AG09319 (cell line): ENCODE results near the gene CPE.

Experiments used
- DNase-seq: peaks from one replicate; pipeline ENCODE4 v3.0.0-alpha.2; 2010; ENCODE audit warnings: low read depth; ENCODE audit errors: extremely low read depth
- TF ChIP-seq, protein P1 (sequence below): IDR thresholded peaks from 2 replicates; pipeline ENCODE4 v1.5.1; 2011; ENCODE audit warnings: low read depth, mild to moderate bottlenecking, inconsistent platforms, low read length, moderate library complexity

CPE gene

DNA sequence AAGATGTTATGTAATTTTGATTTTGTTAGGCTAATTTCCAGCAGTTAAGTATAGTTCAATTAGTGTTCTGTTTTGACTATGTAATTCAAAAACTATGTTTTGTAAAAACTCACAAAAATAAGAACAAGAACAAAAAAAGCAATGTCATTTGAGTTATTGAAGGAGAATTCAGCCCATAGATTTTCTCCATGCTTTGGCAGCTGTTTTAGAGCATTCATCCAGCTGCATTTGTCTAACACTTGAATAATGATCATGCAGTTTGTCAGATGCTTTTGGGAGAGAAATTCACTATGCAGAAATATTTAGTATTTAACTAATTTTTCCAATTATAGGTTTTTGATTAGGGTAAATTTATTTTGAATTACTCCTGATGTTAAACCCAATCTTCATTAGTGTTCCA, 14.2 kb downstream of the CPE start:
- TF ChIP-seq, protein P1, sequence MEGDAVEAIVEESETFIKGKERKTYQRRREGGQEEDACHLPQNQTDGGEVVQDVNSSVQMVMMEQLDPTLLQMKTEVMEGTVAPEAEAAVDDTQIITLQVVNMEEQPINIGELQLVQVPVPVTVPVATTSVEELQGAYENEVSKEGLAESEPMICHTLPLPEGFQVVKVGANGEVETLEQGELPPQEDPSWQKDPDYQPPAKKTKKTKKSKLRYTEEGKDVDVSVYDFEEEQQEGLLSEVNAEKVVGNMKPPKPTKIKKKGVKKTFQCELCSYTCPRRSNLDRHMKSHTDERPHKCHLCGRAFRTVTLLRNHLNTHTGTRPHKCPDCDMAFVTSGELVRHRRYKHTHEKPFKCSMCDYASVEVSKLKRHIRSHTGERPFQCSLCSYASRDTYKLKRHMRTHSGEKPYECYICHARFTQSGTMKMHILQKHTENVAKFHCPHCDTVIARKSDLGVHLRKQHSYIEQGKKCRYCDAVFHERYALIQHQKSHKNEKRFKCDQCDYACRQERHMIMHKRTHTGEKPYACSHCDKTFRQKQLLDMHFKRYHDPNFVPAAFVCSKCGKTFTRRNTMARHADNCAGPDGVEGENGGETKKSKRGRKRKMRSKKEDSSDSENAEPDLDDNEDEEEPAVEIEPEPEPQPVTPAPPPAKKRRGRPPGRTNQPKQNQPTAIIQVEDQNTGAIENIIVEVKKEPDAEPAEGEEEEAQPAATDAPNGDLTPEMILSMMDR: no peak
- DNase-seq: no peak

DNA sequence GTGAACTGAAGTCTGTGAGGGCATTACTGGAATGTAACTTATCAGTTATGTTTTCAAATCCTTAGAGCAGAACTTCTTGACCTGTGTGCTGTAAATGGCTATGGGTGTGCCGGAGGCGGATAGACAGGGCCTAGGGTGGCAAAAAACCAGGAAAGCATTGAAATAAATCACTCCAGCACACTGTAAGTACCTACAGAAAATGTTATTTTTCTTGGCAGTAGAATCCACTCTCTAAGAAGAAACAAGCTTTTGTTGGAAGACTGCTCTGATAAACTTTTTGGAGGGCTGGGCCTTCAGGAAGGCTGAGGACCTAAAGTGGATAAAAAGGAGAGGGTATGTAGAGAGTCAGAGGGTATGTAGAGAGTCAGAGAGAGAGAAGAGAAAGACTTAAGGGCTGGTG, 14.9 kb downstream of the CPE start:
- DNase-seq: no peak
- TF ChIP-seq, protein P1: no peak

DNA sequence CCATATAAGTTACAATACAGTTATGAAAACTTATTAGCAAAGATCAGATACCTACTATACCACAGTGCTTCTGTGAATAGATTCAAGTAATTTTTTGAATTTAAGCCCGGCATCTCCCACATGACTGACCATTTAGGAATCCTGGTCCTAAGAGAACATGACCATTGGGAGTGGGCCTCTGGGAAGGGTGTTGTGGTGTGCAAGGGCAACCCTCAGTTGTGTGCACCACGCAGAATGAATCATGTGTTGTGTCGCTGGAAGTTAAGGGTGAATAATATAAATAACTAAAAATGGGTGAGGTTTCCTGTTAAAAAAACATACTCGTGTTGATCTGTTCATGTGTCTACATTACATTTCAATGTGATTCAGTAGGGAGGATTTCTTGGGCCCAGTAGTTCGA, 15.5 kb downstream of the CPE start:
- TF ChIP-seq, protein P1: no peak
- DNase-seq: no peak

DNA sequence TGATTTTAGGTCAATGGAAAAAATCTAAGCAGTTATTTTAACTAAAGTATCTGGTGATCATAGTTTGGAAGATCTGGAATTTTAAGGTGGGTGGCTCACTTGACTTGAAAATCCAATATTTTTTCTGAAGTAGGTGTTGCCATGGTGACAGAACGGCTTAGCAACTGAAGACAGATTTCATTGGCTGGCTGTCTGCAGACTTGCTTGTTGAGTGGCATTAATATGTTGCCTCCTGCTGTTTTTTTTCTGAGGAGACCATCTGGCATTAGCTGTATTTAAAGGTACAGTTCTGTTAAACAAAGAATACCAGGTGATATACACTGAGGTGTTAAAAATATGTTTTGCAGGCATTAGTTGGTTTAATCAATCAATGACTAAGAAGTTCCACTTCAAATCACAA, 19.8 kb downstream of the CPE start:
- no peak for DNase-seq
- TF ChIP-seq, protein P1: no peak

DNA sequence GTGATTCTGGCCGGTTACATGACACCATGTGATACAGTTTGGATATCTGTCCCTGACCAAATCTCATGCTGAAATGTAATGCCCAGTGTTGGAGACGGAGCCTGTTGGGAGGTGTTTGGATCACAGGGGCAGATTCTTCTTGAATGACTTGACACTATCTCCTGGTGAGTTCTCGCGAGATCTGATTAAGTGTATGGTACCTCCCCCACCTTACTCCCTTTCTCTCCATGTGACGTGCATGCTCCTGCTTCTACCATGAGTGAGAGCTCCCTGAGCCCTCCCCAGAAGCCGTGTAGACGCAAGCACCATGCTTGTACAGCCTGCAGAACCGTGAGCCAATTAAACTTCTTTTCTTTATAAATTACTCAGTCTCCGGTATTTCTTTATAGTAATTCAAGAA, 23.6 kb downstream of the CPE start:
- TF ChIP-seq, protein P1: no peak
- no peak for DNase-seq

DNA sequence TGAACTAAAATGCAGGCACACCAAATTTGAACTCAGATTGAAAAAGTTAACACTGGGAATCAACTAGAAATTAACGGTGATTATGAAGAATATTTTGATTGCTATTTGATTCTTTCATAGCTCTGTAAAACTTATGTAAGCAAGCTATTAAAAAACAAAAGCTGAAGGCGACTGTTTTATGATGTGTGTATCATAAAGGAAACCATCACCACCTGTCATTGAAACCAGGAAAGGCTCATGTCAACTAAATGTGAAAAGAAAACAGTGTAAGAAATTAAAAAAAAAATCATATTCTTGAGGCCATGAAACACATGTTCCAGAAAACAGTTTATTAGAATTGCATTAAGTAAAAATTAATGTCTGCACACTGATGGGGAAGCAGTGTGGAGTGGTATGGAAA, 24.2 kb downstream of the CPE start:
- DNase-seq: no peak
- TF ChIP-seq, protein P1: no peak

DNA sequence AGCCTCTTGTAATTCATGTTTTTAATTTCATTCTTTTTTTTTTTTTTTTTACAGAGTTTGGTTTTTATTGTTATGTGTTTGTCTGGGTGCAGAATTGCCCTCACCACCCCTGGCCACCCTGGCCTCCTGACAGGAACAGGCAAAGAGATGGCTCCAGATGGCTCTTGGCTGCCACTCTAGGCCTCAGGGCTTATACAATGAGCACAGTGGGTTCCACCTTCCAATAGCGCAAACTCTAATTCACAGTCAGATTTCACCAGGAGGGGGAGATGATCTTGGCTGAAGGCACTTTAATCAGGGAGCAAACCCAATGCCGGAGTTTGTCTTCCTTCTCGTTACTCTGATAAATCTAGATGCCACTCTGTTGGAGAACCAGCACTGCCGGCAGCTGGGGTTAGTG, 24.8 kb downstream of the CPE start:
- TF ChIP-seq, protein P1: no peak
- DNase-seq: no peak

DNA sequence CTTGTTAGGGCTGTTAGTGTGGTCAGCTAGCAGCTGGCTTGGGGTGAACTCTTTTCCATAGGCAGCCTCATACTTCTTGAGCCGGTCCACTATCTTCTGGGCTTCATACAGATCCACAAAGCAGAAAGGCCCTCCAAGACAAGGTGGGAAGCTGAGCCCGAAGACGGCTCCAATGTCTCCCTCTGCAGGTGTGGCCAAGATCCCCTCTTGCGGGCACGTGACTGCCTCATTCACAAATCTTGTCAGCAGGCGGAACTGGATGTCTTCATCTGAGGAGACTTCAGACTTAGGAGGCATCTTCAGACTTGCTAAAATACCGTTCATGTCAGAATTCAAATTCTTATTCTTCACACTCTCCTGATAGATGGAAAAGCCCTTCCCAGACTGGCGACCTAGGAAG, 25.3 kb downstream of the CPE start:
- TF ChIP-seq, protein P1: no peak
- no peak for DNase-seq
